ENCODE measurements around the gene AGO4.

- TF ChIP-seq CTCF (conservative IDR thresholded peaks at IDR 0.05; ENCODE audit: low read length): no peak
- no peak for TF ChIP-seq EZH2phosphoT487 (IDR thresholded peaks at IDR 0.05; ENCODE audit: borderline replicate concordance, low read depth, low read length)
Observed at GRCh38 chr1:35863136-35863535, 55.3 kb downstream of the AGO4 start.

Measured in OCI-LY7 (cell line).